SK-N-SH treated with all-trans-retinoic acid at 6 μM for 48 hours (cell line): Measurements from ENCODE around the gene IL12B.
A peak's percentile ranks its signal among the peaks of the same experiment; 100 is the strongest.

ENCODE experiments used
- ARNTL ChIP-seq: fragments of 450-650 bp; formaldehyde crosslinking; IDR thresholded peaks from 2 replicates; pipeline ENCODE4 v1.5.0; 2020; ENCODE audit warnings: low read depth, mild to moderate bottlenecking, moderate library complexity, borderline replicate concordance
- GLIS3 ChIP-seq: fragments of 250-450 bp; sonication (Bioruptor Pico); IDR thresholded peaks from 2 replicates; pipeline ENCODE4 v1.5.0; 2020; ENCODE audit warnings: mild to moderate bottlenecking, moderate library complexity
- ISL1 ChIP-seq: fragments of 250-450 bp; sonication (Bioruptor Pico); IDR thresholded peaks from 2 replicates; pipeline ENCODE4 v2.1.2; 2022; ENCODE audit warnings: mild to moderate bottlenecking, moderate library complexity
- RARB ChIP-seq: fragments of 250-450 bp; sonication (Bioruptor Pico); IDR thresholded peaks from 2 replicates; pipeline ENCODE4 v1.8.0; 2021; ENCODE audit warnings: mild to moderate bottlenecking, moderate library complexity
- TF ChIP-seq, protein P1 (sequence below): fragments of 250-450 bp; sonication (Bioruptor Pico); IDR thresholded peaks from 2 replicates; pipeline ENCODE4 v1.8.0; 2020; ENCODE audit warnings: mild to moderate bottlenecking, moderate library complexity, borderline replicate concordance

- TF ChIP-seq ARNTL (CRISPR knock-in tag) (no peak), GLIS3 (CRISPR knock-in tag) (no peak), RARB (CRISPR knock-in tag) (no peak), ISL1 (0 out of 2 replicates have a peak, but pooled peaks have one; percentile 19)
- TF ChIP-seq, protein P1, sequence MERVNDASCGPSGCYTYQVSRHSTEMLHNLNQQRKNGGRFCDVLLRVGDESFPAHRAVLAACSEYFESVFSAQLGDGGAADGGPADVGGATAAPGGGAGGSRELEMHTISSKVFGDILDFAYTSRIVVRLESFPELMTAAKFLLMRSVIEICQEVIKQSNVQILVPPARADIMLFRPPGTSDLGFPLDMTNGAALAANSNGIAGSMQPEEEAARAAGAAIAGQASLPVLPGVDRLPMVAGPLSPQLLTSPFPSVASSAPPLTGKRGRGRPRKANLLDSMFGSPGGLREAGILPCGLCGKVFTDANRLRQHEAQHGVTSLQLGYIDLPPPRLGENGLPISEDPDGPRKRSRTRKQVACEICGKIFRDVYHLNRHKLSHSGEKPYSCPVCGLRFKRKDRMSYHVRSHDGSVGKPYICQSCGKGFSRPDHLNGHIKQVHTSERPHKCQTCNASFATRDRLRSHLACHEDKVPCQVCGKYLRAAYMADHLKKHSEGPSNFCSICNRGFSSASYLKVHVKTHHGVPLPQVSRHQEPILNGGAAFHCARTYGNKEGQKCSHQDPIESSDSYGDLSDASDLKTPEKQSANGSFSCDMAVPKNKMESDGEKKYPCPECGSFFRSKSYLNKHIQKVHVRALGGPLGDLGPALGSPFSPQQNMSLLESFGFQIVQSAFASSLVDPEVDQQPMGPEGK (CRISPR knock-in tag): no peak
Measured at GRCh38 chr5:159319832-159320231, 10.5 kb downstream of the IL12B start.
